Sigmoid colon (tissue), 4 donors: Measurements from ENCODE around the gene ACTN2.

ENCODE experiments used
- CTCF ChIP-seq, 4 experiments: fragments of 450-650 bp in 3 of 4; fragments of 200-600 bp in 1 of 4; IDR thresholded peaks; one replicate each; pipeline ENCODE4 v1.5.1; 2016 to 2019; ENCODE audit warnings: antibody characterized with exemption in 4 of 4, mild to moderate bottlenecking in 3 of 4, moderate library complexity in 2 of 4
- EP300 ChIP-seq, 4 donors: sonication (generic); formaldehyde crosslinking; IDR thresholded peaks; one replicate each; pipeline ENCODE4 v1.6.1; 2017; ENCODE audit warnings: antibody characterized with exemption in 4 of 4
- POLR2A ChIP-seq, 2 donors: fragments of 450-650 bp; IDR thresholded peaks; one replicate each; pipeline ENCODE4 v1.6.1; 2016; ENCODE audit warnings: antibody characterized with exemption in 2 of 2, mild to moderate bottlenecking in 2 of 2, moderate library complexity in 2 of 2
- POLR2AphosphoS5 ChIP-seq, 4 donors: sonication (generic); formaldehyde crosslinking; IDR thresholded peaks; one replicate each; pipeline ENCODE4 v1.6.1; 2017; ENCODE audit warnings: antibody characterized with exemption in 4 of 4

- TF ChIP-seq CTCF (IDR thresholded peaks at IDR 0.05) (no peak), POLR2AphosphoS5 (IDR thresholded peaks at IDR 0.05) (no peak), POLR2A (IDR thresholded peaks at IDR 0.05) (no peak), EP300 (IDR thresholded peaks at IDR 0.05) (no peak)
Measured at GRCh38 chr1:236659792-236660587, 26.3 kb upstream of the ACTN2 start.
